GM18517 (cell line): ENCODE data around the gene PRRC2A.
A peak's percentile ranks its signal among the peaks of the same experiment; 100 is the strongest.

Source experiments
- ATAC-seq: cut with Tn5 transposase; IDR thresholded peaks from one replicate; pipeline ENCODE4 v1.9.1; 2021; ENCODE audit warnings: mild to moderate bottlenecking, moderate library complexity; ENCODE audit not compliant: unreplicated experiment

The PRRC2A gene

GRCh38 chr6:31645325-31645724 lies 24.8 kb downstream of the PRRC2A start:
- no peak for ATAC-seq

GRCh38 chr6:31651602-31652191 lies 31.2 kb downstream of the PRRC2A start:
- peak; percentile 25 for ATAC-seq

GRCh38 chr6:31652925-31653724 lies 32.6 kb downstream of the PRRC2A start:
- ATAC-seq = peak; percentile 62

GRCh38 chr6:31654574-31655348 lies 34.2 kb downstream of the PRRC2A start:
- no peak for ATAC-seq

GRCh38 chr6:31655349-31656237 lies 35.1 kb downstream of the PRRC2A start, which contains the start of gene APOM:
Gene APOM (plus strand): TSS chr6:31655894. CDS start chr6:31655967, 73 bp downstream.
- no peak for ATAC-seq

GRCh38 chr6:31657406-31658157 lies 37.1 kb downstream of the PRRC2A start:
- ATAC-seq = no peak

- ATAC-seq = no peak
Observed at GRCh38 chr6:31658158-31658688, 37.7 kb downstream of the PRRC2A start.

GRCh38 chr6:31658983-31659648 lies 38.6 kb downstream of the PRRC2A start:
- ATAC-seq = no peak

GRCh38 chr6:31659649-31660380 lies 39.3 kb downstream of the PRRC2A start:
- no peak for ATAC-seq

- ATAC-seq = no peak
Observed at GRCh38 chr6:31660381-31661261, 40.1 kb downstream of the PRRC2A start, which contains the start of gene C6orf47. Gene C6orf47 (minus strand): TSS chr6:31660778. CDS start chr6:31659947, 831 bp downstream.

GRCh38 chr6:31661262-31662123 lies 41.0 kb downstream of the PRRC2A start:
- no peak for ATAC-seq

GRCh38 chr6:31662124-31662723 lies 41.7 kb downstream of the PRRC2A start:
- no peak for ATAC-seq

- no peak for ATAC-seq
Observed at GRCh38 chr6:31663126-31663960, 42.8 kb downstream of the PRRC2A start.

- no peak for ATAC-seq
Observed at GRCh38 chr6:31663961-31664789, 43.7 kb downstream of the PRRC2A start.
